Osteoblast (primary cell): ENCODE measurements around the gene CKMT2. TPM values are rescaled to one million over a fixed set of nuclear protein-coding genes. Genes with fewer than 3 reads are reported as not detected.

Experiments
- DNase-seq: peaks from one replicate; pipeline ENCODE4 v3.0.0; 2011; ENCODE audit warnings: low spot score, mixed read lengths; ENCODE audit not compliant: insufficient read length; ENCODE audit errors: missing footprints
- H2AFZ ChIP-seq: 2 replicates; pipeline ENCODE4 v1.6.0; 2011; ENCODE audit warnings: mild to moderate bottlenecking, low read length
- H3K27ac ChIP-seq: 2 replicates; pipeline ENCODE4 v1.5.1; 2011; ENCODE audit warnings: mild to moderate bottlenecking, low read depth, low read length, moderate library complexity
- H3K27me3 ChIP-seq: 2 replicates; pipeline ENCODE4 v1.6.0; 2012; ENCODE audit warnings: mild to moderate bottlenecking, control low read depth, inconsistent platforms, low read length, moderate library complexity; ENCODE audit not compliant: insufficient read depth
- H3K36me3 ChIP-seq: 2 replicates; pipeline ENCODE4 v1.5.1; 2011; ENCODE audit warnings: mild to moderate bottlenecking, low read length, control low read depth, moderate library complexity; ENCODE audit not compliant: insufficient read depth
- H3K4me1 ChIP-seq: 2 replicates; pipeline ENCODE4 v1.5.1; 2011; ENCODE audit warnings: mild to moderate bottlenecking, low read length, control low read depth, moderate library complexity; ENCODE audit not compliant: insufficient read depth
- H3K4me2 ChIP-seq: 2 replicates; pipeline ENCODE4 v1.6.0; 2011; ENCODE audit warnings: mild to moderate bottlenecking, low read length; ENCODE audit not compliant: insufficient read depth
- H3K4me3 ChIP-seq: fragments of 200-600 bp; sonication (generic); 3 replicates; pipeline ENCODE4 v1.5.1; 2012; ENCODE audit warnings: mild to moderate bottlenecking, low read length, inconsistent platforms; ENCODE audit not compliant: insufficient read depth
- H3K79me2 ChIP-seq: 2 replicates; pipeline ENCODE4 v1.6.0; 2012; ENCODE audit warnings: mild to moderate bottlenecking, low read length, control low read depth, inconsistent platforms; ENCODE audit not compliant: insufficient read depth
- H3K9me3 ChIP-seq: 2 replicates; pipeline ENCODE4 v1.5.1; 2011; ENCODE audit warnings: low read depth, low read length, control low read depth
- H4K20me1 ChIP-seq: 2 replicates; pipeline ENCODE4 v1.6.0; 2012; ENCODE audit warnings: mild to moderate bottlenecking, low read length, control low read depth; ENCODE audit not compliant: insufficient read depth
- CTCF ChIP-seq: IDR thresholded peaks from 2 replicates; pipeline ENCODE4 v1.5.1; 2011; ENCODE audit warnings: mild to moderate bottlenecking, low read depth, low read length, moderate library complexity; ENCODE audit errors: extremely low read depth
- total RNA-seq: library from RNA; depleted of rRNA; stranded (reverse); fragments of >200 nt; gene quantifications from 2 replicates; pipeline ENCODE4 v1.2.3, GENCODE V29; 2012

The CKMT2 gene
- total RNA-seq, 1 donor = 1.4 TPM

- no peak for TF ChIP-seq CTCF
- Histone ChIP-seq H3K9me3 (no peaks in the 10 kb centered on the region), H3K4me1 (peaks cover 7% of the 10 kb centered on the region), H3K36me3 (no peaks in the 10 kb centered on the region), H3K4me3 (no peak overlapping the region), H2AFZ (no peak overlapping the region), H3K27ac (no peak overlapping the region), H3K27me3 (no peaks in the 10 kb centered on the region), H4K20me1 (no peaks in the 10 kb centered on the region), H3K79me2 (no peaks in the 10 kb centered on the region), H3K4me2 (no peak overlapping the region)
- DNase-seq = no peak
These were observed 18.8 kb downstream of the CKMT2 start for GRCh38 chr5:81251922-81252321.

- H3K4me2 ChIP-seq = no peak overlapping the region
- no peaks in the 10 kb centered on the region for H3K27me3 ChIP-seq
- TF ChIP-seq CTCF = no peak
- no peak overlapping the region for H3K27ac ChIP-seq
- no peaks in the 10 kb centered on the region for H3K79me2 ChIP-seq
- H3K4me3 ChIP-seq = no peak overlapping the region
- H3K9me3 ChIP-seq = no peaks in the 10 kb centered on the region
- no peak for DNase-seq
- H2AFZ ChIP-seq = no peak overlapping the region
- no peaks in the 10 kb centered on the region for H4K20me1 ChIP-seq
- no peaks in the 10 kb centered on the region for H3K36me3 ChIP-seq
- peaks cover 4% of the 10 kb centered on the region for H3K4me1 ChIP-seq
These were observed 19.8 kb downstream of the CKMT2 start for GRCh38 chr5:81252904-81253303.

- no peaks in the 10 kb centered on the region for H3K36me3 ChIP-seq
- no peak overlapping the region for H2AFZ ChIP-seq
- H4K20me1 ChIP-seq = no peaks in the 10 kb centered on the region
- no peaks in the 10 kb centered on the region for H3K79me2 ChIP-seq
- H3K4me1 ChIP-seq = no peaks in the 10 kb centered on the region
- no peak for TF ChIP-seq CTCF
- H3K27me3 ChIP-seq = no peaks in the 10 kb centered on the region
- no peak overlapping the region for H3K27ac ChIP-seq
- H3K4me2 ChIP-seq = no peak overlapping the region
- no peak overlapping the region for H3K4me3 ChIP-seq
- DNase-seq = no peak
- H3K9me3 ChIP-seq = no peaks in the 10 kb centered on the region
These were observed 20.8 kb downstream of the CKMT2 start for GRCh38 chr5:81253875-81254274.

- DNase-seq = no peak
- Histone ChIP-seq H2AFZ (no peak overlapping the region), H3K27me3 (no peaks in the 10 kb centered on the region), H3K36me3 (no peaks in the 10 kb centered on the region), H3K27ac (no peak overlapping the region), H3K79me2 (no peaks in the 10 kb centered on the region), H4K20me1 (no peaks in the 10 kb centered on the region), H3K4me1 (no peaks in the 10 kb centered on the region), H3K4me3 (no peak overlapping the region), H3K9me3 (no peaks in the 10 kb centered on the region), H3K4me2 (no peak overlapping the region)
- no peak for TF ChIP-seq CTCF
These were observed 21.9 kb downstream of the CKMT2 start for GRCh38 chr5:81254886-81255559.
